NCI-H226 (cell line): ENCODE measurements around the gene OR7G1.
A peak's percentile ranks its signal among the peaks of the same experiment; 100 is the strongest.
"Not testable (repeated sequence)": the region's sequence is repeated elsewhere in the genome, so short reads cannot be mapped to it uniquely, and the experiment has no call there.

Experiments
- DNase-seq: peaks from one replicate; pipeline ENCODE4 v3.0.0-alpha.2; 2015

Gene OR7G1

GRCh38 chr19:9076901-9077300 is 38.7 kb downstream of the OR7G1 start:
- no peak for DNase-seq

GRCh38 chr19:9075064-9075949 is 40.3 kb downstream of the OR7G1 start:
- peak; percentile 99 for DNase-seq

- DNase-seq = no peak
Observed at GRCh38 chr19:9073806-9074205, 41.8 kb downstream of the OR7G1 start.

- not testable (repeated sequence) for DNase-seq
Observed at GRCh38 chr19:9071720-9072119, 43.8 kb downstream of the OR7G1 start.

GRCh38 chr19:9070066-9070465 is 45.5 kb downstream of the OR7G1 start:
- no peak for DNase-seq

- DNase-seq = no peak
Observed at GRCh38 chr19:9065457-9066014, 50.0 kb downstream of the OR7G1 start.
